Effector memory CD8-positive, alpha-beta T cell (primary cell): Measurements from ENCODE around the gene ERMN.
"Not testable (repeated sequence)": the region's sequence is repeated elsewhere in the genome, so short reads cannot be mapped to it uniquely, and the experiment has no call there.

ENCODE experiments used
- ATAC-seq: fragments of 150-1000 bp; cut with Tn5 transposase; replicated peaks from 2 replicates; pipeline ENCODE4 v1.10.0; 2021; ENCODE audit warnings: mild to moderate bottlenecking, moderate library complexity
- DNase-seq, 3 experiments: peaks; one replicate each; pipeline ENCODE4 v3.0.0; 2021
- H3K27ac Mint-ChIP-seq, 2 donors: one replicate each; pipeline ENCODE4 v1.8.0; 2022; ENCODE audit warnings: mild to moderate bottlenecking in 2 of 2, mixed read lengths in 2 of 2, moderate library complexity in 2 of 2
- H3K27me3 Mint-ChIP-seq, 2 donors: one replicate each; pipeline ENCODE4 v1.8.0; 2022; ENCODE audit warnings: mixed read lengths in 2 of 2
- H3K36me3 Mint-ChIP-seq: one replicate; pipeline ENCODE4 v1.8.0; 2022; ENCODE audit warnings: mild to moderate bottlenecking, moderate library complexity, mixed read lengths; ENCODE audit not compliant: insufficient read depth
- H3K4me1 Mint-ChIP-seq, 2 donors: one replicate each; pipeline ENCODE4 v1.8.0; 2022; ENCODE audit warnings: low read depth in 2 of 2, mixed read lengths in 2 of 2
- H3K4me3 Mint-ChIP-seq, 2 donors: one replicate each; pipeline ENCODE4 v1.8.0; 2022; ENCODE audit warnings: mild to moderate bottlenecking in 2 of 2, mixed read lengths in 2 of 2, moderate library complexity in 2 of 2
- H3K9me3 Mint-ChIP-seq, 2 donors: one replicate each; pipeline ENCODE4 v1.8.0; 2022; ENCODE audit warnings: mixed read lengths in 2 of 2

ERMN gene

DNA sequence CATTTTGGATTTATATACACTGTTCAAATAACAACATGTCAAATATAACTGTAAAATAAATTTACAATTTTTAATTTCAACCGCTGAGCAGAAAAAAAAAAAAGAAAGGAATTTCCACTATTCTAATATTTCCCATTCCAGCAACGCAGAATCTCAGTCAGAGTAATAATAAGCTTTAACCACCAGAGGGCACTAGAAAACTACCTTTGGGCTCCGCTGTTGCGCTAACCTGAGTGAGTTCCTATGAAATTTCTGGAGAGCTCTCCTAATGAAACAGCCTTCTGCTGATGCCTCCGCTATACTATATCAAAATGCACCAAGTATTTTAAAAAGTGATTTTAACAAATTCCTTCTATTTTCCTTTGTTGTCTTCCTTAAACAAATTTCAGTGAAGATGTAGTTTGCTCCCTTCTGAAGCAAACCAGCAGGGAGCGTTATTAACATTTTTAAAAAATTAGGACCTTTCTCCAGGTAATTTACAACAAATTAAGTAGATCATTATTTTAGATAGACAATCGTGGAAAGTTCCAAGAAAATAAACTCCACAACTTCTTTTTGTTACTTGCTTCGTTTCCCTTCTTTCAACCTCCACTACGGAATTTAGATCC lies 23.0 kb downstream of the ERMN start:
- H3K4me1 Mint-ChIP-seq = peaks cover 1 to 7% of the 10 kb centered on the region in 2 donors
- H3K36me3 Mint-ChIP-seq = no peaks in the 10 kb centered on the region
- no peak overlapping the region for H3K27ac Mint-ChIP-seq
- no peak overlapping the region for H3K4me3 Mint-ChIP-seq
- peak; percentile 14 to 37 (median 17) for DNase-seq
- H3K27me3 Mint-ChIP-seq = peaks cover 1 to 29% of the 10 kb centered on the region in 2 donors
- ATAC-seq = peak; percentile 76
- no peaks in the 10 kb centered on the region for H3K9me3 Mint-ChIP-seq

DNA sequence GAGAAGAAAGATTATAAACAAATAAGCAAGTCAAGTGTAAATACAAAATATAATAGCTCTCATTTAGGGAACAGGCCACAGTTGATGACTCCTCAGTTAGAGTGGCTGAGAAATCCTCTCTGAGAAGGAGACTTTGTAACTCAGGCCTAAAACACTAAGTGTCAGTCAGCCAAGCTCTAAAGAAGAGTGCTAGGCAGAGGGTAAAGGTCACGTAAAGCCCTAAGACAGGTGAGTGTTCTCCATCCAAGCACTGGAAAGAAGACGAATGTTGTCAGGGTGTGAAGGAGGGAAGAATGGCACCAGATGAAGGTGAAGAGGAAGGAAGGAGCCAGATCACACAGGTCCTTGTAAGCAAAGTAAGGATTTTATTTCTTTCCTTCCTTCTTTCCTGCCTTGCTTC lies 24.3 kb downstream of the ERMN start:
- DNase-seq (no peak), ATAC-seq (no peak)
- Mint-ChIP-seq H3K4me3 (no peak overlapping the region), H3K27me3 (peaks cover 8 to 37% of the 10 kb centered on the region in 2 donors), H3K36me3 (no peaks in the 10 kb centered on the region), H3K9me3 (no peaks in the 10 kb centered on the region), H3K4me1 (no peaks in the 10 kb centered on the region), H3K27ac (no peak overlapping the region)

DNA sequence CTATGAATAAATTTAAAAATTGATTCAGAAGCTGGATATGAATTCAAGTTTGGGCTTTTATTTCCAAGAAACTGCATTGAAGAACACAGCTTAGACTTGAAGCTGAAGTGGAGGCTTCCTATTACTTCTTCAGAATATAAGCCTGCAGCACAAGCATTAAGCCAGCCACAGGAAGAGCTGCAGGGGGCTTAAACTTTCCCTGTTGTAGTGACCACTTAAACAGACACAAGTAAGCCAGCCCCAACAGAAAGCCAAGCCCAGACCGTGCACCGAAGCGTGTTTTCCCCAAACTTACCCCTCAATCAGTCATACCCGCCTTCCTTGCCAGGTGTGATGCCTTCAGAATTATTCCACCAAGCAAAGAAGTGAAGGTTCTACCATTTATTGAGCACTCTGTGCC lies 28.7 kb downstream of the ERMN start:
- H3K9me3 Mint-ChIP-seq = no peaks in the 10 kb centered on the region
- H3K27ac Mint-ChIP-seq = no peak overlapping the region
- H3K36me3 Mint-ChIP-seq = no peaks in the 10 kb centered on the region
- H3K4me1 Mint-ChIP-seq = no peaks in the 10 kb centered on the region
- no peak for ATAC-seq
- H3K27me3 Mint-ChIP-seq = peaks cover 8 to 28% of the 10 kb centered on the region in 2 donors
- DNase-seq = no peak
- H3K4me3 Mint-ChIP-seq = no peak overlapping the region

DNA sequence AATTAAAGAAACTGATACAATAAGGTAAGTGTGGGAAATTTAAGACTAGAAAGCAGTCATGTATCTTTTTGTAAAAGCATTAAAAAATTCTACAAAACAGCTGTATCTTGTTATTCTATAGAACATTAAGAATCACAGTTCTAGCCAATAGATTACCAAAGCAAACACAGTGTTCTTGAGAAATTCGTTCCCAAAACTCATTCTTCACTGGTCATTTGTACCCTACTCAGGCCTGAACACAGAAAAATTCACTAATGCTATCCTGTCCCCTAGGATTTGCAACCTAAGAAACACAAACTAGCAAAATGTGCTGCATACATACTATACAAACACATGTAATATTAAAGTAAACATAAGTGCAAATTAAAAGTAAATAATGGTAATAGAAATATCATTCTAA lies 29.1 kb downstream of the ERMN start:
- no peak overlapping the region for H3K4me3 Mint-ChIP-seq
- H3K27me3 Mint-ChIP-seq = peaks cover 8 to 28% of the 10 kb centered on the region in 2 donors
- H3K36me3 Mint-ChIP-seq = no peaks in the 10 kb centered on the region
- no peaks in the 10 kb centered on the region for H3K9me3 Mint-ChIP-seq
- no peaks in the 10 kb centered on the region for H3K4me1 Mint-ChIP-seq
- no peak overlapping the region for H3K27ac Mint-ChIP-seq
- no peak for DNase-seq
- no peak for ATAC-seq

DNA sequence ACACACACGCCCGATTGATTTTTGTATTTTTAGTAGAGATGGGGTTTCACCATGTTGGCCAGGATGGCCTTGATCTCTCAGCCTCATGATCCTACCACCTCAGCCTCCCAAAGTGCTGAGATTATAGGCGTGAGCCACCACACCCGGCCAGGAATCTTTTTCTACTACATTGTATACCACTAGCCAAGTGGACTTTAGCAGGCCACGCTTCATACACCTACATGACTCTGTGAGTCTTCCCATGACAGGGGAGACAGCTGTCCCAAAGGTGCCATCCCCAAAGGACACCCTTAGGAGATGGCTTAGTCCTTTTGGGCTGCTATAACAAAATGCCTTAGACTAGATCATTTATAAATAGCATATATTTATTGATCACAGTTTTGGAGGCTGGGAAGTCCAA lies 32.8 kb downstream of the ERMN start:
- Mint-ChIP-seq H3K27me3 (peaks cover 11 to 15% of the 10 kb centered on the region in 2 donors), H3K9me3 (no peaks in the 10 kb centered on the region), H3K4me1 (no peaks in the 10 kb centered on the region), H3K36me3 (no peaks in the 10 kb centered on the region), H3K27ac (no peak overlapping the region), H3K4me3 (no peak overlapping the region)
- ATAC-seq (no peak), DNase-seq (no peak)

- Mint-ChIP-seq H3K4me3 (no peak overlapping the region), H3K36me3 (no peaks in the 10 kb centered on the region), H3K27ac (no peak overlapping the region), H3K9me3 (no peaks in the 10 kb centered on the region), H3K4me1 (no peaks in the 10 kb centered on the region), H3K27me3 (peaks cover 9 to 13% of the 10 kb centered on the region in 2 donors)
- DNase-seq (no peak), ATAC-seq (no peak)
These were observed 34.6 kb downstream of the ERMN start for GRCh38 chr2:157291018-157291417.

DNA sequence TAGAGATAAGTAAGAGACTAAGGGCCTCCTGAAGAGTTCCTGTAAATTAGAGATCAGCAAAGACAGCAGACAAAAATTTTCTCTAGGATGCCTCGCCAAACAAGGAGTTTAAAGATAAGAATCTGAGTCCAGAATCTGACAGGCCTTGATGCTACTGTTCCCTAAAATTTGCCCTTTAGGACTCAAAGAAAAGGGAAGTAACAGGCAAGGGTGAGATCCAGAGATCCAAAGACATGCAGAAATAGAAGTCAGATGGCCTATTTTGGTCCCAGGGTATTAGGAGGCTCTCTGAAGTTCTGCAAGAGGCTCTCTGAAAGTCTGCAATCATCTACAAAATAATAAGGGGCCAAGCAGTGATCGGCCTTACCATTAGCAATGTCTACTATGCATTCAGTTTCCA lies 35.1 kb downstream of the ERMN start:
- Mint-ChIP-seq H3K9me3 (no peaks in the 10 kb centered on the region), H3K27ac (no peak overlapping the region), H3K4me1 (no peaks in the 10 kb centered on the region), H3K36me3 (no peaks in the 10 kb centered on the region), H3K27me3 (peaks cover 9 to 13% of the 10 kb centered on the region in 2 donors), H3K4me3 (no peak overlapping the region)
- ATAC-seq (no peak), DNase-seq (no peak)

- Mint-ChIP-seq H3K36me3 (no peaks in the 10 kb centered on the region), H3K4me1 (no peaks in the 10 kb centered on the region), H3K27ac (no peak overlapping the region), H3K4me3 (no peak overlapping the region), H3K27me3 (peaks cover 13 to 26% of the 10 kb centered on the region in 2 donors), H3K9me3 (no peaks in the 10 kb centered on the region)
- ATAC-seq (no peak), DNase-seq (no peak)
These were observed 38.5 kb downstream of the ERMN start for GRCh38 chr2:157287160-157287559.

DNA sequence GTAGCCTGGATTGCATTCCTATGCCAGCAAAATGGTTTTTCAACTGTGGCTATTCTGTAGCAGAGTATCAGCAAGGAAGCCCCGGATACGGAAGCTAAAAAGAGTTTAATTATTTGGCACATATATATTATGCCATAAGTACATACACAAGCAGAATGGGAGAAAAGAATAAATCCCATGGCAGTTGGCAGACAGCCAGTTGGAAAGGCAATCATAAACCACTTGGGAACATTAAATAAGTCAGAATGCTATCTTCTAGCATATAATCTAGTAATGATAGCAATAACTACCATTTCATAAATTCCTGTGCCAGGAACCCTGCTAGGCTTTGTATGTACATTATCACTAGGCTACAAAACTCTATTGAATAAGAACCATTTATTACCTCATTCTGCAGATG lies 42.2 kb downstream of the ERMN start:
- Mint-ChIP-seq H3K4me1 (no peaks in the 10 kb centered on the region), H3K27me3 (peaks cover 36 to 56% of the 10 kb centered on the region in 2 donors), H3K9me3 (no peaks in the 10 kb centered on the region), H3K36me3 (no peaks in the 10 kb centered on the region), H3K27ac (no peak overlapping the region), H3K4me3 (no peak overlapping the region)
- DNase-seq (no peak), ATAC-seq (no peak)

GRCh38 chr2:157281316-157281715 lies 44.3 kb downstream of the ERMN start:
- DNase-seq = no peak
- Mint-ChIP-seq H3K36me3 (no peaks in the 10 kb centered on the region), H3K4me3 (no peak overlapping the region), H3K27me3 (peaks cover 46 to 68% of the 10 kb centered on the region in 2 donors), H3K27ac (no peak overlapping the region), H3K4me1 (no peaks in the 10 kb centered on the region), H3K9me3 (no peaks in the 10 kb centered on the region)
- no peak for ATAC-seq

- H3K27me3 Mint-ChIP-seq = peaks cover 66 to 84% of the 10 kb centered on the region in 2 donors
- not testable (repeated sequence) for H3K27ac Mint-ChIP-seq, ATAC-seq, H3K9me3 Mint-ChIP-seq, H3K36me3 Mint-ChIP-seq, H3K4me3 Mint-ChIP-seq, DNase-seq, H3K4me1 Mint-ChIP-seq
These were observed 46.3 kb downstream of the ERMN start for GRCh38 chr2:157279311-157279710.

DNA sequence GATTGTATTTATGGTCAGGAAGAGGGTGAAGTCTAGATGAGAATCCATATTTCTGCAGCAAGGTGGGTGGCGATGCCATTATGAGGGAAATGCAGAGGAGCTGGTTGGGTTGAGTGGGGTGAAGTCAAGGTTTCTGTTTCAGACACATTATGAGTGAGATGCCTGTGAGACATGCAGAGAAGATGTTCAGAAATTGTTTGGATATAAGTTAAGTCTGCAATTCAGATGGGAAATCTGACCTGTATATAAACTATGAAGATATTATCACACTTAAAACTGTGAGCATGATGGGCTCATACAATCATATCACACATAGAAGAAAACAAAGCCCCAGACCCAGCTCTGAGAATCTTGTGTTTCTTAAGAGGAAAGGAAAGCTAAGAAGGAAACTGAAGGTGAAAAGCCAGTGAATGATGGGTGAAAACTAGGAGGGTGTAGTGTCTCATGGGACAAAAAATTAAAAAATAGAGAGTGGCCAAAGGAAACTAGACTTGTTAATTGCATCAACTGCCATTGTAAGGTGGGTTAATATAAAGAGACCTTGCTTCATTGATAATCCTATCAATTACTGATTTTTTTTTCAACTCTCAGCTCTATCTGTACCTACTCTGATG lies 53.9 kb downstream of the ERMN start:
- H3K4me1 Mint-ChIP-seq = no peaks in the 10 kb centered on the region
- H3K9me3 Mint-ChIP-seq = peaks cover 0 to 2% of the 10 kb centered on the region in 2 donors
- DNase-seq (no peak), ATAC-seq (no peak)
- H3K27ac Mint-ChIP-seq = no peak overlapping the region
- peaks cover 24 to 38% of the 10 kb centered on the region in 2 donors for H3K27me3 Mint-ChIP-seq
- no peak overlapping the region for H3K4me3 Mint-ChIP-seq
- no peaks in the 10 kb centered on the region for H3K36me3 Mint-ChIP-seq

- no peaks in the 10 kb centered on the region for H3K36me3 Mint-ChIP-seq
These were observed 55.7 kb downstream of the ERMN start for GRCh38 chr2:157269922-157270321.

DNA sequence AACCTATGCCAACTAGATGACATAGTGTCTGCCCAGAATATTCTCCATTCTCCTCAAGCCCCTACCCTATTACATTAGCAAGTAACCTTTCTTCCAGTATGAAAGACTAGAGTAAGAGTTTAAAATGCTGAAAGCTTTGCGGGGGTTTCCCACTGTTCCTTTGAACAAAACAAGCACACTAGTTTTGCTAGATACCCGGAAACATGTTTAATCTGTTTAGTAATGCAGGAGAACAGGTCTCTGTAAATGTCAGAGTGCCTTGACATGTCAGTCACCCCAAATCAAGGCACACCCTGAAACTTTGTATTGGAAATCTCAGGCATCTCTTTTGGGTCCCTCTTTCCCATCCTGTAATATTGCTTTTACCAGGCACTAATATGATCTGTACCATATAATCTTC lies 56.6 kb downstream of the ERMN start:
- DNase-seq (no peak), ATAC-seq (no peak)
- H3K27ac Mint-ChIP-seq = no peak overlapping the region
- H3K4me1 Mint-ChIP-seq = no peaks in the 10 kb centered on the region
- H3K36me3 Mint-ChIP-seq = no peaks in the 10 kb centered on the region
- no peaks in the 10 kb centered on the region for H3K9me3 Mint-ChIP-seq
- peaks cover 0 to 14% of the 10 kb centered on the region in 2 donors for H3K27me3 Mint-ChIP-seq
- no peak overlapping the region for H3K4me3 Mint-ChIP-seq

More at GRCh38 chr2:157269922-157270321, 55.7 kb downstream of the ERMN start:
- Mint-ChIP-seq H3K27ac (no peak overlapping the region), H3K9me3 (peaks cover 0 to 2% of the 10 kb centered on the region in 2 donors), H3K4me3 (no peak overlapping the region), H3K4me1 (no peaks in the 10 kb centered on the region), H3K27me3 (peaks cover 7 to 20% of the 10 kb centered on the region in 2 donors)
- no peak for DNase-seq
- no peak for ATAC-seq
